ENCODE measurements around the gene LONP2. TPM values are rescaled to one million over a fixed set of nuclear protein-coding genes. Genes with fewer than 3 reads are reported as not detected.

LONP2 gene
- total RNA-seq, 2 experiments from 2014 or later = 50.3 to 51.6 TPM

DNA sequence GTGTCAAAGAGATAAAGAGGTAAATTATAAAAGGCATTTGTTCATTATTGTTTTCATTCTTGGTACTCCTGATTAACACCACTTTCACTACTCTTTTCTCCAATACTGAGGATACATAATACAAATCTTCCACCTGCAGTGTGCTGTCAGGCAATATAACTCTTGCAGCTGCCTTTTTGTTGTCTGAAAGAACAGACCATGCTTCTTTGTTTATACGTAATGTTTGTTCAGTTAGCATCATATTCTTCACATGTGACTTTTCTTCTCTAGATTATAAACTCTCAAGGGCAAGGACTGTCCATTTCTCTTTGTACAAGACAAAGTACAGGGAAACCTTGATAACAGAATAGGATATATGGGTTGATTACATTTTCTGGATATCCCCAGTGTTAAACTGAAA is 17.5 kb downstream of the LONP2 start:
- intact Hi-C loops (cut with micrococcal nuclease) = no loop called here
- Mint-ChIP-seq H3K9me3 (peaks cover 1% of the 10 kb centered on the region), H3K4me3 (no peak overlapping the region), H3K27ac (no peak overlapping the region), H3K27me3 (no peaks in the 10 kb centered on the region), H3K4me1 (ENCODE audit: low read depth) (no peaks in the 10 kb centered on the region), H3K36me3 (ENCODE audit: low read depth) (peaks cover 58% of the 10 kb centered on the region)
- POLR2A ChIA-PET = no interaction called here
- no peak for DNase-seq
- CTCF ChIA-PET = interaction anchor here (0.8 kb wide), 1 partner anchor 9 kb away, joined by 3 read pairs; no protein-coding TSS in a partner anchor
- TF ChIP-seq, protein P1, sequence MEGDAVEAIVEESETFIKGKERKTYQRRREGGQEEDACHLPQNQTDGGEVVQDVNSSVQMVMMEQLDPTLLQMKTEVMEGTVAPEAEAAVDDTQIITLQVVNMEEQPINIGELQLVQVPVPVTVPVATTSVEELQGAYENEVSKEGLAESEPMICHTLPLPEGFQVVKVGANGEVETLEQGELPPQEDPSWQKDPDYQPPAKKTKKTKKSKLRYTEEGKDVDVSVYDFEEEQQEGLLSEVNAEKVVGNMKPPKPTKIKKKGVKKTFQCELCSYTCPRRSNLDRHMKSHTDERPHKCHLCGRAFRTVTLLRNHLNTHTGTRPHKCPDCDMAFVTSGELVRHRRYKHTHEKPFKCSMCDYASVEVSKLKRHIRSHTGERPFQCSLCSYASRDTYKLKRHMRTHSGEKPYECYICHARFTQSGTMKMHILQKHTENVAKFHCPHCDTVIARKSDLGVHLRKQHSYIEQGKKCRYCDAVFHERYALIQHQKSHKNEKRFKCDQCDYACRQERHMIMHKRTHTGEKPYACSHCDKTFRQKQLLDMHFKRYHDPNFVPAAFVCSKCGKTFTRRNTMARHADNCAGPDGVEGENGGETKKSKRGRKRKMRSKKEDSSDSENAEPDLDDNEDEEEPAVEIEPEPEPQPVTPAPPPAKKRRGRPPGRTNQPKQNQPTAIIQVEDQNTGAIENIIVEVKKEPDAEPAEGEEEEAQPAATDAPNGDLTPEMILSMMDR (IDR thresholded peaks at IDR 0.05) = no peak
- no peak for ATAC-seq

DNA sequence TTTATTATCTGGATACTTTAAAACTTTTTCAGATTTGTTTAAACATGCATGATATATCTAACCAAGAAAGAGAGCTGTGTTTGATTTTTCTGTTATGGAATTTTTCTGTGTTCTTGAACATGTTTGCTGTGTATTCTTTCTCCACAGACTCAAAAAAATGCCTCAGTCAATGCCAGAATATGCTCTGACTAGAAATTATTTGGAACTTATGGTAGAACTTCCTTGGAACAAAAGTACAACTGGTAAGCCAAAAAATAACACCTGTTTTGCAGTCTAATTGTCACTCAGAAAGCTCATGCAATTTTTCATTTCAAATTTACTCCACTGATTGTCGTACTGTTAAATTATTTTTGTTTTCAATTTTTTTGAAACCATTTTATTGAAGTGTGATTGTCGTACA is 18.5 kb downstream of the LONP2 start:
- TF ChIP-seq, protein P1 (IDR thresholded peaks at IDR 0.05) = no peak
- no peaks in the 10 kb centered on the region for H3K4me1 Mint-ChIP-seq (ENCODE audit: low read depth)
- peaks cover 60% of the 10 kb centered on the region for H3K36me3 Mint-ChIP-seq (ENCODE audit: low read depth)
- DNase-seq (no peak), ATAC-seq (no peak)
- no peak overlapping the region for H3K4me3 Mint-ChIP-seq
- H3K27me3 Mint-ChIP-seq = no peaks in the 10 kb centered on the region
- H3K27ac Mint-ChIP-seq = no peak overlapping the region
- intact Hi-C loops (cut with micrococcal nuclease) = no loop called here
- peaks cover 1% of the 10 kb centered on the region for H3K9me3 Mint-ChIP-seq
- POLR2A ChIA-PET = no interaction called here
- CTCF ChIA-PET = interaction anchor here (0.8 kb wide), 1 partner anchor 10 kb away, joined by 3 read pairs; no protein-coding TSS in a partner anchor

DNA sequence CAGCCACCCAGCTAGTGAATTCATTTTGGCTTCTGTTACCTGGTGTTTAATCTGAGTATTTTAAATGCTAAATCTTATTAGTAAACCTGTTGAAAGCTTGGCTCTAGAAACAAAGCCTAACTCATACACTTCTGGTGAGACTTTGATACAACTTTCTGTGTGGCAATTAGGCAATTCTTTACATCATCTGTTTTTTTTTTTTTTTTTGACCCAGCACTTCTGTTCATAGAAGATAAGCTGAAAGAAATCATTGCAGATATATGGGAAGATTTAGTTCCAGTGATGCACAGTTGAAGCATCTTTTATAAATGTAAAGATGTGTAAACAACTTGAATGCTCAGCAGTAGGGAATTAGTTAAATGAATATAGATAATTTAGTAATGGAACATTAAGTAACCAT is 24.9 kb downstream of the LONP2 start:
- ATAC-seq (no peak), DNase-seq (no peak)
- Mint-ChIP-seq H3K4me3 (no peak overlapping the region), H3K36me3 (ENCODE audit: low read depth) (peaks cover 29% of the 10 kb centered on the region), H3K27ac (no peak overlapping the region), H3K9me3 (no peaks in the 10 kb centered on the region), H3K4me1 (ENCODE audit: low read depth) (peaks cover 6% of the 10 kb centered on the region), H3K27me3 (no peaks in the 10 kb centered on the region)
- TF ChIP-seq, protein P1 (IDR thresholded peaks at IDR 0.05) = no peak
- ChIA-PET POLR2A (no interaction called here), CTCF (no interaction called here)
- intact Hi-C loops (cut with micrococcal nuclease) = no loop called here

DNA sequence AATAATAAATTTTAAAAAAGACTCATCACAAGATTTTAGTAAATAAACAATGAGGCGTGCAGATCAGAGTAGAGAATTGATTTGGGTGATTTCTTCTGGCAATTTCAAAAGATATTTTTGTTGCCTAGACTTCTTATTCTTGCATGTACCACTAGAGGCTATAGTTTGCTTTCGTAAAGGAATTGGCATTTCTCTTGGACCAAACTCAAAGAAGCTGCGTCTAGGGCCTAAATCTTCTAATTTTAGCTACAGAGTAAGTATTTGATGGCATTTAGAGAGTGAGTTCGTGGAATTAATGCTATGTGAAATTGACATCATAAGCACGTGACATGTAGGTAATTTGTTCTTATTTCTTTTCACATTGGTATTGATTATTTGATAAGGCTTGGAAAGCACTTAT is 27.6 kb downstream of the LONP2 start:
- intact Hi-C loops (cut with micrococcal nuclease) = no loop called here
- DNase-seq (no peak), ATAC-seq (no peak)
- Mint-ChIP-seq H3K27ac (no peak overlapping the region), H3K27me3 (no peaks in the 10 kb centered on the region), H3K4me1 (ENCODE audit: low read depth) (peaks cover 6% of the 10 kb centered on the region), H3K36me3 (ENCODE audit: low read depth) (peaks cover 19% of the 10 kb centered on the region), H3K9me3 (no peaks in the 10 kb centered on the region), H3K4me3 (no peak overlapping the region)
- ChIA-PET CTCF (interaction anchor here (0.7 to 1.3 kb wide), 2 partner anchors 28 to 352 kb away, joined by 3 to 5 read pairs; no protein-coding TSS in a partner anchor), POLR2A (no interaction called here)
- TF ChIP-seq, protein P1 (IDR thresholded peaks at IDR 0.05) = no peak

DNA sequence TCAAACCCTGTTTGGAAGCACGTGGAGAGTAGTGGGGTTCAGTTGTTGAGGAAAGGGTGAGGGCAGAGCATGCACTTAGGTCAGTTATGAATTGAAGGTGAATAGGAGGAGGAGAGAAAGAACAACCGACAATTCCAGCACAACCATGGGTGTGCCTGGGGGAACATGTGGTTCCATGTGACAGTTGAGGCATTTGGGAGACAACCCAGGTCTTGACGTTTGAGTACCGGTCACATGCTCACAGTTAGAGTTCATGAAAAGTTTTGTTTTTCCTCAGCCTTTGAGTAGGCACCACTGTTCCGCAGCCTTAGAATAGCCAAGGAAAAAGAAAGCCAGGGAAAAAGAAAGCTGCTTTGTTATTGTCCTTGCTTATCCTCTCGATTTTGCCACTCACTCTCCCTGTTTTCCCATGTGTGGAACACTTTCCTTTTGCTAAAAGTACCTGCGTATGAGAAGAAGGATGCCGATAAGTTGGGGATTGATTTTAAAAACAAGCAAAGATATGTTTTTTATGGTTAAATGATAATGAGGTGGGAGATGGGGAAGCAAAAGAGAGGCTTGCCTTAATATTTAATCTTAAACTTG is 28.8 kb downstream of the LONP2 start:
- H3K27ac Mint-ChIP-seq = no peak overlapping the region
- POLR2A ChIA-PET = no interaction called here
- H3K27me3 Mint-ChIP-seq = no peaks in the 10 kb centered on the region
- no peaks in the 10 kb centered on the region for H3K9me3 Mint-ChIP-seq
- peaks cover 24% of the 10 kb centered on the region for H3K36me3 Mint-ChIP-seq (ENCODE audit: low read depth)
- peaks cover 4% of the 10 kb centered on the region for H3K4me1 Mint-ChIP-seq (ENCODE audit: low read depth)
- no peak overlapping the region for H3K4me3 Mint-ChIP-seq
- intact Hi-C loops (cut with micrococcal nuclease) = no loop called here
- CTCF ChIA-PET = no interaction called here
- DNase-seq = no peak
- ATAC-seq = no peak
- TF ChIP-seq, protein P1 (IDR thresholded peaks at IDR 0.05) = no peak

Data from activated CD8-positive, alpha-beta T cell treated with anti-CD3 and anti-CD28 coated beads for 36 hours (primary cell).